Activated naive CD4-positive, alpha-beta T cell treated with anti-CD3 and anti-CD28 coated beads, Interleukin-2, amount 50 U/mL, for 72 hours (primary cell): Measurements from ENCODE around the gene BACH2. TPM values are rescaled to one million over a fixed set of nuclear protein-coding genes. Genes with fewer than 3 reads are reported as not detected.
"Not testable (repeated sequence)": the region's sequence is repeated elsewhere in the genome, so short reads cannot be mapped to it uniquely, and the experiment has no call there.

Experiments
- ATAC-seq, 2 donors: fragments of 150-1000 bp; cut with Tn5 transposase; 2 replicates each; pipeline ENCODE4 v1.10.0; 2021; ENCODE audit warnings: mild to moderate bottlenecking in 2 of 2, moderate library complexity in 2 of 2
- DNase-seq, 2 donors: peaks; one replicate each; pipeline ENCODE4 v3.0.0; 2021 to 2022; ENCODE audit warnings: low spot score in 2 of 2
- H3K27ac Mint-ChIP-seq, 2 donors: one replicate each; pipeline ENCODE4 v1.8.0; 2022; ENCODE audit warnings: mild to moderate bottlenecking in 2 of 2, mixed read lengths in 2 of 2
- H3K36me3 Mint-ChIP-seq, 2 donors: one replicate each; pipeline ENCODE4 v1.8.0; 2022; ENCODE audit warnings: mixed read lengths in 2 of 2
- H3K9me3 Mint-ChIP-seq, 2 donors: one replicate each; pipeline ENCODE4 v1.8.0; 2022; ENCODE audit warnings: mixed read lengths in 2 of 2
- total RNA-seq, 2 donors: library from RNA; stranded (reverse); gene quantifications; one replicate each; pipeline ENCODE4 v1.2.3, GENCODE V29; 2022

Gene BACH2
- total RNA-seq, 2 donors from 2014 or later: 48.7 to 90.8 TPM

DNA sequence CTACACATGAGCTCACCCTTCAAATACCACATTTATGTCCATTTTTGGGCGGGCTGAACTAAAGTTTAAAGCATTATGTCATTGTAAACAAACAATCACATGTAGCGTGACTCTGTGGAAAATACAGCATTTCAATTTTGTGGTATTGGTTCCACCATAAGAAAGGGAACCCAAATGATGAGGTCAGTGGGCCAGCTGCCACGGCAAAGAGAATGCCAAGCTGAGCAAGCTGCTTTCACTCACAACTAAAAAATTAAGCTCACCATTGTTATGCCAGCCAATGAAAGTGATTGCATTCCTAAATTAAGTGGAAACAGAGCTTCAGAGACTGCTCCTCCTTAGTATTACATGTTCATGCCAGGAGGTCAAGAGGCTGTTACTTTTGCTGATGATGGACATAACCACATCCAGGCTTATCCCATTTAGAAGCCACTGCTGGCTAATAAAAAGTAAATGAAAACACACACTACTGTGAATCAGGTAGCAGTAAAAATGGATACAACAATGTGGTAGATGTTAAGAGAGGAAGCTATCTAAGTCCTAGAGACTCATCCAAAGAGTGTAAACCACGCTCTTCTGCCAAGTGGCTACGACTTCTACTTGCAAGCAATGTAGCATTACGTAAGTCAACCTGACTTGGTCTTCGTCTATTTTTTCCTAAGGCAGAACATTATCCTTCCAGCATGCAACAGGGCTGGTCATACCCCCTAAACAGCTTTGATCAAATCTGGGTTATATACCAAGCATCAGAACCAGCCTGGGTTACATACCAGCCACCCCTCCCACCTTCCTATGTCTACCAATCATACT, 164.8 kb downstream of the BACH2 start:
- Mint-ChIP-seq H3K36me3 (peaks cover 0 to 29% of the 10 kb centered on the region in 2 donors), H3K27ac (peak overlapping the region in 1 of 2 donors; percentile 59), H3K9me3 (peaks cover 0 to 4% of the 10 kb centered on the region in 2 donors)
- no peak for DNase-seq
- ATAC-seq: peak in 1 of 2 donors; percentile 37

DNA sequence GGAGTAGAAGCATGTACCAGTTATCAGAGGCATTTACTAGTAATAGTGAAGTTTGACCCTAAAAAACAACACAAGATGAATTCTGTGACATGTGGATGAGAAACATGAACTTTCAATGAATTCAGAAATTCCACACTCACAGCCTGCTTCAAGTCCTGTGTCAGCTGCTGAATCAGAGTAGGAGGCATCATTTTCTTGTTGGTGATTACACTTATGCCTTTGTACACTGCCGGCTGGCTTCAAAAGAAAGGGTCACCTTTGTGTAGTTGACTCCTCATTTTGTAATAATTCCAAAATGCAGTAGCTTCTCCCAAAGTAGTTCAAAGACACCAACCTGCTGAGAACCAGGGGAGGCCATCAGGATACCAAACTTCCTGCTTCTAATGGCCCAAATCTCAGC, 165.5 kb downstream of the BACH2 start:
- H3K9me3 Mint-ChIP-seq: peaks cover 0 to 4% of the 10 kb centered on the region in 2 donors
- DNase-seq (no peak), ATAC-seq (no peak)
- H3K36me3 Mint-ChIP-seq: peaks cover 0 to 30% of the 10 kb centered on the region in 2 donors
- H3K27ac Mint-ChIP-seq: no peak overlapping the region

DNA sequence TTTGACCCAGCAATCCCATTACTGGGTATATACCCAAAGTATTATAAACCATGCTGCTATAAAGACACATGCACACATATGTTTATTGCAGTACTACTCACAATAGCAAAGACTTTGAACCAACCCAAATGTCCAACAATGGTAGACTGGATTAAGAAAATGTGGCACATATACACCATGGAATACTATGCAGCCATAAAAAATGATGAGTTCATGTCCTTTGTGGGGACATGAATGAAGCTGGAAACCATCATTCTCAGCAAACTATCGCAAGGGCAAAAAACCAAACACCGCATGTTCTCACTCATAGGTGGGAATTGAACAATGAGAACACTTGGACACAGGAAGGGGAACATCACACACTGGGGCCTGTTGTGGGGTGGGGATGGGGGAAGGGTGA, 168.0 kb downstream of the BACH2 start:
- ATAC-seq, H3K9me3 Mint-ChIP-seq, DNase-seq, H3K27ac Mint-ChIP-seq: not testable (repeated sequence)
- peaks cover 0 to 25% of the 10 kb centered on the region in 2 donors for H3K36me3 Mint-ChIP-seq

DNA sequence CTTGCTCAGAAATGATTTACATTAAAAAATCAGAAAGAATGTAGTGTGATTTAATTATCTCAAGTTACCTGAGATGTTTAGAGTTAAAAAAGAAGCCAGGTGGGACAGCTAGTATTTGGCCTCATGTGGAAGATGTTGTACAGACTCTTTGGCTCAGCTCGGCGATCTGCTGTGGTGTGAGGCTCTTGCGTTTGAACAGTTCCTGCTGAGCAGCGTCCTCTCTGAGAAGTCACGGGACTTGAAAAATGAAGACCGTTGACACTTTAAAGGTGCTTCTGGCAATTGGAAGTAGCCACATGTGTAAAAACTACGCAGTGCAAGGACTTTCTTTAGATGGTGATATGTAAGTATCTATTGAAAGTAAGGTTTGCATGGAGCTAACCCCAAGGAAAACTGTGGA, 169.0 kb downstream of the BACH2 start:
- peaks cover 8 to 29% of the 10 kb centered on the region in 2 donors for H3K36me3 Mint-ChIP-seq
- peak; percentile 31 to 36 for ATAC-seq

DNA sequence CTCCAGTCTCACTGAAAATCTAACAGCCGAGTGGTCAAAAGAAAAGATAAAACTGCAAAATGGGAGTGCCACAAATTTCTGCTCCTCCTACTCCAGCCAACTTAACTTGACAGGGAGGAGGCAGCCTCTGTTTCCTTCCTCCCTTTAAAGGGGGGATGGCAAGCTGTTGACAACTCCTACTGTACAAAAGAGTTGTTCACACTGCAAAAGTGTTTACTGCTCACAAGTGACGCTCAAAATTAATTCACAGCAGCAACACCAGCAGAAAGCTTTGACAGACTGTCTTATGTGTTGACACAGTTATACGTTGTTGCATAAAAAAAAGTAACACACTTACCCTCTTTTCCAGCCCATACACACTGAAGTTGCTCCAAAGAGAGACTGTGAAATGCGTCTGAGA, 169.8 kb downstream of the BACH2 start:
- ATAC-seq (no peak), DNase-seq (no peak)
- Mint-ChIP-seq H3K9me3 (no peaks in the 10 kb centered on the region), H3K36me3 (peaks cover 10 to 29% of the 10 kb centered on the region in 2 donors), H3K27ac (peak overlapping the region; percentile 88)

More for the DNA sequence above, 169.0 kb downstream of the BACH2 start:
- Mint-ChIP-seq H3K27ac (peak overlapping the region; percentile 88), H3K9me3 (peaks cover 0 to under 1% of the 10 kb centered on the region in 2 donors)
- DNase-seq: no peak

DNA sequence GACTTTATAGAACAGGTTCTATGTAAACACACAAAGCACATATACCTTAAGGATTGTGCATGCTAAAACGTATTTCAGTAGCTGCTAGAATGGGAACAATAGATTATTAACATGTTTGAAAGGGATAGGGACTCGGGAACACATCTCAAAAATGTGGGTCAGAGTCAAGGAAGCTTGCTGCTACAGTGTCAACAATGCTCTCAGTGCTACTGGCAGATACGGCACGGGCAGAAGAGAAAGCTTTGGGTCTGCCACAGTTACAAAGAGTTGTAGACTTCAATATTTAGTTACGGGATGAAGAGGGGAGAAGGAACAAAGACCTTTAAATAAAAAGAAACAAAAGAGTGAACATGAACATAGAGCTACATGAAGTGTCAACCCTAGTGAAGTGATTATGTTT, 170.5 kb downstream of the BACH2 start:
- ATAC-seq: no peak
- DNase-seq: no peak
- peaks cover 10 to 29% of the 10 kb centered on the region in 2 donors for H3K36me3 Mint-ChIP-seq
- H3K9me3 Mint-ChIP-seq: no peaks in the 10 kb centered on the region
- peak overlapping the region; percentile 1 to 88 for H3K27ac Mint-ChIP-seq

DNA sequence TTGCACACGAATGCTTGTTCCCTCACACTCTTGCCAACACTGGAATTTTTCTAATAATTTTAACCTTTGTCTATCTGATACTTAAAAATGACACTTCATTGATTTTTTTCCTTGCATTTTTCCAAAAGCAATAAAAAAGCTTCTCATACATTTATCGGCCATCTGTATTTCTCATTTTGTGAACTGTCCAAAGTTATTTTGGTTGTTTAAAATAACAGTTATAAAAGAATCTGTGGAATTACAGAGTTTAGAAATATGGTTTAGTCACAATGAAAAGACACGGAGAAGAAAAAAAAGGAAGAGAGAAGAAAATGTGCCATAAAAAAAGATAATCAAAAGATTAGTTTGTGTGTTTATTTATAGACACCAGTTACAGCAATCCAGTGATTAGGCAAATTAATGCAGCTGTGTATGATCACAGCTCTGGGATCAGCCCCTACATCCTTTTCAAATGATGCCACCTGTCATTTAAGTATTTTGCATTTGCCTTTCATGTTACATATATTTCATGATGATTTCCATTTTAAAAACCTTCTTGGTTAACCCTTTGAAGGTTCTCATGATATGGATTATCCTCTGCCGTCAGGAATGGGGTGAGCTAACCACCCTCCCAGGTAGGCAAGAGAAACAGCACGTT, 171.7 kb downstream of the BACH2 start:
- Mint-ChIP-seq H3K27ac (peak overlapping the region in 1 of 2 donors; percentile 61), H3K9me3 (no peaks in the 10 kb centered on the region), H3K36me3 (peaks cover 10 to 29% of the 10 kb centered on the region in 2 donors)
- no peak for DNase-seq
- ATAC-seq: no peak

DNA sequence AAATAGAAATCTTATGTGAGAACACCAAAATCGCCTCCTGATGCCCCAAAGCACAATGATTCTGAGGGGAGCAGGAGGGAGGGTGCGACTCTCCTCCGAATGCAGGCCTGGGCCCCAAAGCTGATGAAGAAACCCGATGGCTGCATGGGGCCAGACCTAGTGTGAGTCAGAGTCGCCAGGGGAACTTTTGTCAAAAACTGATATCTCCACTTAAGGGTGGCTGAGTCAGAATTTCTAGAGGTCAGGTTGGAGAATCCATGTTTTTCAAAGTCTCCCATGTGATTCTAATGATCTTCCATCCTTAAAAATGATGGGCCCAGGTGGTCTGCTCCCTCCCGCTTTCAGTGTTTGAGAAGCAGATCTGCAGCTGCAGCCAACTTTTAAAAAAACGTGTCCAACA, 172.8 kb downstream of the BACH2 start:
- peaks cover 10 to 29% of the 10 kb centered on the region in 2 donors for H3K36me3 Mint-ChIP-seq
- no peak for DNase-seq
- ATAC-seq: peak; percentile 57 to 65
- H3K27ac Mint-ChIP-seq: peak overlapping the region; percentile 61 to 67
- no peaks in the 10 kb centered on the region for H3K9me3 Mint-ChIP-seq

DNA sequence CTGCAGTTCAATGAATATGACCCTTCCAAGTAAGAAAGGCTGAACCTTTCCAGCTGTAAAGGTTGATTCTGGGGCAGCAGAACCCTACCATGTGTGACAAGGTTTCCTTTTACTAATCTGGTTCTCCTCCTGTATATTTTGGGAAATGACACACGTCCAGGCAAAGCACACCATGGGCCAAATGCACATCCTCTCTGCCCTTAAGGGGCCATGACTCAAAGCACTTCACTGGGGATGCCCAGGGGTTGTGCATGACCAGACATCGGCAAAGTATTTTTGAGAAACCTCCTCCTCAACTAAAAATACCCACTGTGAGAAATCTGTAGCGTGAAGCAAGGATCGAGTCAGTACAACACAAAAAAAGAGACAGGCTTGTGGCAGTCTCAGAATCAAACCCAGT, 174.7 kb downstream of the BACH2 start:
- Mint-ChIP-seq H3K27ac (peak overlapping the region; percentile 89 to 93), H3K36me3 (peaks cover 19 to 32% of the 10 kb centered on the region in 2 donors), H3K9me3 (peaks cover 5 to 7% of the 10 kb centered on the region in 2 donors)
- DNase-seq (peak in 1 of 2 donors; percentile 78), ATAC-seq (peak; percentile 92 to 96)

DNA sequence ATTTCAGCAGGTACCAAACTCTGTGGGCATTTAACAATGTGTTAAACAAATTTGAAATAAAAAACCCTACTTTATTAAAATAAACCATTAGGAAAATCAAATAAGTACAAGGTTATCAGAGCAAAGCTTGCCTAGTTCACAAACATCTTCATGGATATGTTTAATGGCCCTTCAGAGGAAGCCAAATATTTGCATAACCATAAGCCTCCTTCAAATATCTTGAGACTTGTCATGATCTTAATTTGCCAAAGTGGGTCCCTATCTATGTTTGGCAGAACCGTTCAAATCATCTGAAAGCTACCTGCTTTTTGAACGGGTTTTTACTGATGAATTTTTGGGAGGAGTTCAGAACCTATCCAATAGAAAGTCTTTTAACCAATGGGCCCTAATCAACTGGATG, 176.3 kb downstream of the BACH2 start:
- ATAC-seq: no peak
- H3K36me3 Mint-ChIP-seq: peaks cover 34 to 36% of the 10 kb centered on the region in 2 donors

DNA sequence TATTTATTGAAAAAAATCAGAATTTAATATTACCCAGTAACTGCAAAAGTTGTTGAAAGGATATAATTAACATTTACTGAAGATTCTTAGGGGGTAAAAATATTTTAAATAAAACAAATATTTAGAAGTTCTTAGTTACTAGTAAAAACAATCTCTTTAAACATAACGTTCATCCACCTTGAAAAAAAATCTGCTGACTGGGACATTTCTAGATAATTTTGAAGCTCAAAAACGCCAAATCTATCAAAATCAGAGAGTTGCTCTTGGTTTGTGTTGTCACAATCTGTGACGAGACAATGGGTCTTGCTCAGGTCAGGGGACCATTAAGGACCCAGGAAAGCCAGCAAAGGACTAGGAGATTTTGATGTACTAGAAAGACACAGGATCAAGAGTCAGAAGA, 177.0 kb downstream of the BACH2 start:
- DNase-seq: no peak
- H3K9me3 Mint-ChIP-seq: peaks cover 15 to 28% of the 10 kb centered on the region in 2 donors
- H3K27ac Mint-ChIP-seq: no peak overlapping the region
- H3K36me3 Mint-ChIP-seq: peaks cover 34 to 43% of the 10 kb centered on the region in 2 donors
- ATAC-seq: no peak

More for the DNA sequence above, 176.3 kb downstream of the BACH2 start:
- peaks cover 15 to 21% of the 10 kb centered on the region in 2 donors for H3K9me3 Mint-ChIP-seq
- no peak overlapping the region for H3K27ac Mint-ChIP-seq
- DNase-seq: no peak

DNA sequence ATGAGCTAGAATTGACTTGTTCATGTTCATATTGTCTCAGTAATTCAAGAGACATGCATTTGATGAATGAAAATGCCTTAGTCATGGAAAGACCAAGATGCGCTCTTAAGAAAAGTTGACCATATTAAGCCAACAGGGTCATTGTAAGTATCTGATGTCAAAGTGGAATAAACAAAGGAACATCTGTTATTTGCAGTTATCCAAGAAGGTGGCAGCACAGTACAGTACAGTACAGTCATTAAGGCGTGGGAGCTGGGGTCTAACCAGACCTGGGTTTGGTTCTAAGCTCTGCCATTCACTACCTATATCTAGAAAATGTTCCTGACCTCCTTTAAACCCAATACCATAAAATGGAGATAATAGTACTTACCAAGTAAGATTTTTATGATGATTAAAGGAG, 178.1 kb downstream of the BACH2 start:
- Mint-ChIP-seq H3K27ac (no peak overlapping the region), H3K36me3 (peaks cover 45 to 53% of the 10 kb centered on the region in 2 donors), H3K9me3 (peaks cover 19 to 35% of the 10 kb centered on the region in 2 donors)
- DNase-seq: no peak
- no peak for ATAC-seq

DNA sequence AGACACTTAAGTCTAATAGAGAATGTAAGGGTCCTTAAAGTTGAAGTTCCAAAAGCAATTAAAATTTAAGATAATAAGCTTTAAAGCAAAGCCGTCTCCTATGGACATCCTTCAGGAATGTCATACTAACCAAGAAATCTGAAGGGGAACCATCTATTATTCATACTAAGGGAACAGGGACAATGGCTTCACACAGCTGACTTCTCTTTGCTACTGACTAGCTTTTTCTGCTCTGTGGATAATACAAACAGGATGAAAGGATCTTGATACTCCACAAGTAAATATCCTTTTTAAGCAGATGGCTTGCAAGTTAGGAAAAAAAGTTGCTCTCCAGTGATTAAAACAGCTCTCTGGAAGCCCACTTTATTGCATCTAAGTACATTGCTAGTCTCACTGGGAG, 178.6 kb downstream of the BACH2 start:
- no peak for DNase-seq
- Mint-ChIP-seq H3K9me3 (peaks cover 24 to 40% of the 10 kb centered on the region in 2 donors), H3K27ac (no peak overlapping the region), H3K36me3 (peaks cover 48 to 55% of the 10 kb centered on the region in 2 donors)
- ATAC-seq: no peak

DNA sequence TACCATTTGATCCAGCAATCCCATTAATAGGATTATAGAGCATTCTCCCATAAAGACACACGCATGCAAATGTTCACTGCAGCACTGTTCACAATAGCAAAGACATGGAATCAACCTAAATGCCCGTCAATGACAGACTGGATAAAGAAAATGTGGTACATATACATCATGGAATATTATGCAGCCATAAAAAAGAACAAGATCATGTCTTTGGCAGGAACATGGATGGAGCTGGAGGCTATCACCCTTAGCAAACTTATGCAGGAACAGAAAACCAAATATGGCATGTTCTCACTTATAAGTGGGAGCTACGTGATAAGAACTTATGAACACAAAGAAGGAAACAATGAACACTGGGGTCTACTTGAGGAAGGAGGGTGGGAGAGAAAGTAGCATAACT, 180.5 kb downstream of the BACH2 start:
- H3K27ac Mint-ChIP-seq, ATAC-seq, DNase-seq: not testable (repeated sequence)
- Mint-ChIP-seq H3K9me3 (peaks cover 30 to 49% of the 10 kb centered on the region in 2 donors), H3K36me3 (peaks cover 50 to 62% of the 10 kb centered on the region in 2 donors)

DNA sequence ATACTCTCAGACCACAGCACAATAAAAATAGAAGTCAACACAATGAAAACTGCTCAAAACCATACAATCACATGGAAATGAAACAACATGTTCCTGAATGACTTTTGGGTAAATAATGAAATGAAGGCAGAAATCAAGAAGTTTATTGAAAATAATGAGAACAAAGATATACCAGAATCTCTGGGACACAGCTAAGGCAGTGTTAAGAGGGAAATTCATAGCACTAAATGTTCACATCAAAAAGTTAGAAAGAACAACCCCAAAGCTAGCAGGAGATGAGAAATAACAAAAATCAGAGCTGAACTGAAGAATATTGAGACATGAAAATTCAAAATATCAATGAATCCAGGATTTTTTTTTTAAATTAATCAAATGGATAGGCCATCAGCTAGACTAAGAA, 183.3 kb downstream of the BACH2 start:
- Mint-ChIP-seq H3K27ac (no peak overlapping the region), H3K36me3 (peaks cover 50 to 62% of the 10 kb centered on the region in 2 donors), H3K9me3 (peaks cover 34 to 49% of the 10 kb centered on the region in 2 donors)
- DNase-seq (no peak), ATAC-seq (no peak)

DNA sequence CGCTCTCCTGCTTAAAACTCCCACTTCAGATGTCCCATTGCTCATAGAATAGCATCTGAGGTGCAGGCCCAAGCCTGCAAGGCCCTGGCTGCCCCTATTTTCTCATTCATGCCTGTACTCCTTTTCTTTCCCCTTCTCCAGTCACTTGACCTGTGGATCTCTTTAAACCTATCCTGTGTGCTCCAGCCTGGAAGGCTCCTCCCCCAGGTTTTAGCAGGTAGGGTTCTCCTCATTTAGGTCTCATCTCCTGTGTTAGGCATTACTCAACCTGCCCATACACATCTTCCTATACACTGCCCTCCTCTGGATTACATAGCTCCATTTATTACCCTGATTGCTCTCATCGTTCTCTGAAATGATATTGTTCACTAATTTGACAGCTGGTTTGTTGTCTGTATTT, 185.3 kb downstream of the BACH2 start:
- ATAC-seq: peak; percentile 1 to 15
- H3K36me3 Mint-ChIP-seq: peaks cover 40 to 47% of the 10 kb centered on the region in 2 donors
- H3K27ac Mint-ChIP-seq: peak overlapping the region; percentile 16 to 85
- peaks cover 27 to 39% of the 10 kb centered on the region in 2 donors for H3K9me3 Mint-ChIP-seq
- no peak for DNase-seq

DNA sequence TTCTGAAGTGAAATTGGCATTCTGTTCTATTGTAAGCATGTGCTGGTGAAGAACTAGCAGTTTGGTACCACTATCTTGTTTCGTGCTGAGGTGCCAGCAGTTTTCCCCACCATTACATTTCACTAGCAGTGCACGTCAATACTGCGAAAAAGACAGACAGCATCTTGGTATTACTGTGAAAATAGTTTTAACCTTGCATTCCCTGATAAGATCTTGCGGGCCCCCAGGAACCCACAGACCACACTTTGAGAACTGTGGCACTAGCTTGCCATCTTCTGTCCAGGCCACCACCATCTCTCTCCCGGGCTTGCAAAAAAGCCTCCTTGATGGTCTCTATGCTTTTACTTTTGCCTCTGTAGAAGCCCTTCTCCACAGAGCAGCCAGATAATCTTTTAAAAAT, 185.7 kb downstream of the BACH2 start:
- DNase-seq (peak in 1 of 2 donors; percentile 74), ATAC-seq (peak; percentile 31 to 57)
- Mint-ChIP-seq H3K9me3 (peaks cover 23 to 35% of the 10 kb centered on the region in 2 donors), H3K36me3 (peaks cover 36 to 42% of the 10 kb centered on the region in 2 donors), H3K27ac (peak overlapping the region; percentile 16 to 85)
